Central memory CD8-positive, alpha-beta T cell (primary cell): ENCODE data around the gene FBXO38.

Source experiments
- ATAC-seq: fragments of 150-1000 bp; cut with Tn5 transposase; replicated peaks from 2 replicates; pipeline ENCODE4 v1.10.0; 2022; ENCODE audit warnings: mild to moderate bottlenecking, moderate FRiP score, moderate number of reproducible peaks; ENCODE audit not compliant: poor library complexity, severe bottlenecking; ENCODE audit errors: extremely low read depth
- DNase-seq, 2 donors: peaks; one replicate each; pipeline ENCODE4 v3.0.0; 2021; ENCODE audit warnings: low spot score in 2 of 2
- H3K27ac Mint-ChIP-seq: one replicate; pipeline ENCODE4 v1.8.0; 2022; ENCODE audit warnings: low read depth, mild to moderate bottlenecking, moderate library complexity, mixed read lengths
- H3K27me3 Mint-ChIP-seq: one replicate; pipeline ENCODE4 v1.8.0; 2022; ENCODE audit warnings: mixed read lengths
- H3K36me3 Mint-ChIP-seq: one replicate; pipeline ENCODE4 v1.8.0; 2022; ENCODE audit warnings: mild to moderate bottlenecking, moderate library complexity, mixed read lengths; ENCODE audit not compliant: insufficient read depth
- H3K4me1 Mint-ChIP-seq: one replicate; pipeline ENCODE4 v1.8.0; 2022; ENCODE audit warnings: mixed read lengths
- H3K4me3 Mint-ChIP-seq: one replicate; pipeline ENCODE4 v1.8.0; 2022; ENCODE audit warnings: mild to moderate bottlenecking, moderate library complexity, mixed read lengths
- H3K9me3 Mint-ChIP-seq: one replicate; pipeline ENCODE4 v1.8.0; 2022; ENCODE audit warnings: mixed read lengths

FBXO38 gene

GRCh38 chr5:148372893-148373292, 10.9 kb upstream of the FBXO38 start:
- no peaks in the 10 kb centered on the region for H3K9me3 Mint-ChIP-seq
- H3K27ac Mint-ChIP-seq = no peak overlapping the region
- no peaks in the 10 kb centered on the region for H3K4me1 Mint-ChIP-seq
- ATAC-seq (no peak), DNase-seq (no peak)
- H3K4me3 Mint-ChIP-seq = no peak overlapping the region
- H3K36me3 Mint-ChIP-seq = peaks cover 2% of the 10 kb centered on the region
- no peaks in the 10 kb centered on the region for H3K27me3 Mint-ChIP-seq

DNA sequence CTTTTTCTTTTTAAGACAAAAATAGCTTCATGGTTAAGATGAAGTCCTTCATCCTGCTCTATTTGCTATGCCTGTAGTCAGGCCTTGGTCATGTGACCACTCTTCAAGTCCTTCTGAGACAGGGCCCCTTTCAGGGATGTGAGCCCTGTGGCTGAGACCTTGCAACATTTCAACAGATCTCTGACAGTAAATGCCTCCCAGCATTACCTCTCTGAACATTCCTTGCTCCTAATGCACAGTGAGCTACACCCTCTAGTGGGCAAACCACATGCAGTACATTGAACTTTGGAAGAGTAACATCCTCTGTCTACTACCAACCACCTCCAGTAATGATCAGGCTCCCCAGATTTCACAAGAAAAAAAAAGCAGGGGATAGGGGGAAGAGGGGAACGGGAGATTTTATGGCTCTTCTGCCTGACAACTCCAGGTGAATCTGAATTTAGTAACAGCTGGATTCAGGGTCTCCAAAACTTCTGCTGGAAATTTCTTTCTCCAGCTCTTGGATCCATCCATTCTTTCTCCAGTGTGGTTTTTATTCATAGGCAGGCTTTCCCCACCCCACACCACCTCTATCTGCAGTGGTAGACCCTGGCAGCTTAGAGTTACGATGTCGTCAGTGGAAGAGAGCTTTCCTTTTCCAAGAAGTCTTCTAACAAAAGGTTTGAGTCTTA, 8.9 kb upstream of the FBXO38 start:
- no peaks in the 10 kb centered on the region for H3K36me3 Mint-ChIP-seq
- H3K27ac Mint-ChIP-seq = no peak overlapping the region
- peaks cover 4% of the 10 kb centered on the region for H3K9me3 Mint-ChIP-seq
- H3K27me3 Mint-ChIP-seq = no peaks in the 10 kb centered on the region
- ATAC-seq (no peak), DNase-seq (no peak)
- H3K4me1 Mint-ChIP-seq = no peaks in the 10 kb centered on the region
- H3K4me3 Mint-ChIP-seq = no peak overlapping the region

GRCh38 chr5:148376198-148376597, 7.6 kb upstream of the FBXO38 start:
- Mint-ChIP-seq H3K9me3 (peaks cover 4% of the 10 kb centered on the region), H3K4me3 (no peak overlapping the region), H3K4me1 (no peaks in the 10 kb centered on the region), H3K36me3 (no peaks in the 10 kb centered on the region), H3K27ac (no peak overlapping the region), H3K27me3 (no peaks in the 10 kb centered on the region)
- no peak for ATAC-seq
- no peak for DNase-seq

DNA sequence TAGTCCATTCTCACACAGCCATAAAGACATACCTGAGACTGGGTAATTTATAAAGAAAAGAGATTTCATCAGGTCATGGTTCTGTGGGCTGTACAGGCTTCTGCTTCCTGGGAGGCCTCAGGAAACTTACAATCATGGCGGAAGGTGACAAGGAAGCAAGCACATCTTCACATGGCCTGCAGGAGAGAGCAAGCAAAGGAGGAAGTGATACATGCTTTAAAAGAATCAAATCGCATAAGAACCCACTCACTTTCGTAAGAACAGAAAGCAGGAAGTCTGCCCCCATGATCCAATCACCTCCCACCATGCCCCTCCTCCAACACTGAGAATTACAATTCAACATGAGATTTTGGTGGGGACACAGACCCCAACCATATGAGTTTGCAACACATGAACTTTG, 5.1 kb upstream of the FBXO38 start:
- Mint-ChIP-seq H3K9me3 (peaks cover 4% of the 10 kb centered on the region), H3K4me1 (peaks cover 9% of the 10 kb centered on the region), H3K4me3 (no peak overlapping the region), H3K27me3 (no peaks in the 10 kb centered on the region), H3K36me3 (peaks cover 3% of the 10 kb centered on the region), H3K27ac (no peak overlapping the region)
- DNase-seq (no peak), ATAC-seq (no peak)

DNA sequence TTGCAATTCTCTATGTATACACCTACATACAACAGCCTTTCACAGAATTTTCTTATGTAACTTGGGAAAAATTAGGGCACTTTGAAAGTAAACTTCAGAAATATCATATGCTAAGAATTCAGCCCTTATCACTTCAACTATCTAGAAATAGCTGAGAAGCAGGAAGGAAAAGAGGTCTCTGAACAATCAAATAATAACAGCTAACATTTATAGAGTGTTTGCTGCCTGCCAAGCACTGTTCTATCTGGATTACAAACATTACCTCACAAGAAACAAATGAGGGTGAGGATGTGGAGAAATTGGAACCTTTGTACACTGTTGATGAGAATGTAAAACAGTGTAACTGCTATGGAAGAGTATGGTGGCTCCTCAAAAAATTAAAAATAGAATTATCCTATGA, 4.4 kb upstream of the FBXO38 start:
- ATAC-seq (no peak), DNase-seq (no peak)
- H3K27me3 Mint-ChIP-seq = no peaks in the 10 kb centered on the region
- H3K36me3 Mint-ChIP-seq = peaks cover 9% of the 10 kb centered on the region
- H3K4me1 Mint-ChIP-seq = peaks cover 16% of the 10 kb centered on the region
- no peak overlapping the region for H3K4me3 Mint-ChIP-seq
- H3K9me3 Mint-ChIP-seq = peaks cover 4% of the 10 kb centered on the region
- no peak overlapping the region for H3K27ac Mint-ChIP-seq

GRCh38 chr5:148381906-148382305, 1.9 kb upstream of the FBXO38 start:
- Mint-ChIP-seq H3K36me3 (peaks cover 17% of the 10 kb centered on the region), H3K9me3 (peaks cover 4% of the 10 kb centered on the region), H3K4me1 (peaks cover 35% of the 10 kb centered on the region), H3K27ac (no peak overlapping the region), H3K27me3 (no peaks in the 10 kb centered on the region), H3K4me3 (no peak overlapping the region)
- ATAC-seq (no peak), DNase-seq (no peak)

DNA sequence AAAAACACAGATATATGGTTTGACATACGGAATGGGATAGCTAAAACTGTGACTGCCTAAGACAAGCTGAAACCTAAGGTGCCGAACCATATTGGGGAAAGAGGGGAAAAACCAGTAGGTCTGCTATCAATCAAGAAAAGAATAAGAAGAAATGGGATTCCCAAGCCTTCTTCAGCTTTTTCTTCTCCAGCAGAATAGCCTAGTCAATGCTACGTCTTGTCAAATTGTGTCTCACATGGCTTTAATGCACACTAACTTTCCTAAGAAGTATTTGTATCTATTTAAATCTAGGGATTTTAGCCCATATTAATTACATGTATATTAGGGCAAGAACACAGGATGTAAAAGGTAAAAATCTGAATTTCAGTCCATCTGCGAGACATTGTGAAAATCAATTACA, 797 bp upstream of the FBXO38 start:
- Mint-ChIP-seq H3K36me3 (peaks cover 17% of the 10 kb centered on the region), H3K27me3 (no peaks in the 10 kb centered on the region), H3K4me3 (peak overlapping the region; percentile 82), H3K9me3 (peaks cover 4% of the 10 kb centered on the region), H3K4me1 (peaks cover 41% of the 10 kb centered on the region), H3K27ac (peak overlapping the region; percentile 95)
- ATAC-seq = no peak
- no peak for DNase-seq

DNA sequence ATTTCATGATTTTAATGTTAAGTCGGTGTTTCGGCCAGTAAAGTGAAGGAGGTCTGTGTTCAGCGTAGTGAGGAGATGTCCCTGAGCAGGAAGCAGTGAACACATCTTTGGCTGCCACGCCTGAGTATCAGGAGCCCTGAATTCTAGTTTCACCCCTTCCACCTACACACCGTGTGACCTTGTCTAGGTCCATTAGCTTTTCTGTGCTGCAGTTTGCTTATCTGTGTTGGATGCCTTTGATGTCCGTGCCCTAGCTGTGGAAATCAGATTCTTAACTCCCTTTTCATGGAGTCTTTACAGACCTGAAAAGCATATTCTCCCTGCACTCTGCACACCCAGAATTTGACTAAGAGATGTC, 601 bp downstream of the FBXO38 start:
- Mint-ChIP-seq H3K36me3 (peaks cover 20% of the 10 kb centered on the region), H3K27ac (peak overlapping the region; percentile 95), H3K9me3 (no peaks in the 10 kb centered on the region), H3K4me3 (peak overlapping the region; percentile 82), H3K4me1 (peaks cover 53% of the 10 kb centered on the region), H3K27me3 (no peaks in the 10 kb centered on the region)
- peak; percentile 18 for ATAC-seq
- no peak for DNase-seq

GRCh38 chr5:148385094-148385493, 1.3 kb downstream of the FBXO38 start:
- peaks cover 56% of the 10 kb centered on the region for H3K4me1 Mint-ChIP-seq
- no peaks in the 10 kb centered on the region for H3K9me3 Mint-ChIP-seq
- ATAC-seq (no peak), DNase-seq (no peak)
- peaks cover 21% of the 10 kb centered on the region for H3K36me3 Mint-ChIP-seq
- H3K27me3 Mint-ChIP-seq = no peaks in the 10 kb centered on the region
- H3K27ac Mint-ChIP-seq = peak overlapping the region; percentile 95
- H3K4me3 Mint-ChIP-seq = peak overlapping the region; percentile 82

DNA sequence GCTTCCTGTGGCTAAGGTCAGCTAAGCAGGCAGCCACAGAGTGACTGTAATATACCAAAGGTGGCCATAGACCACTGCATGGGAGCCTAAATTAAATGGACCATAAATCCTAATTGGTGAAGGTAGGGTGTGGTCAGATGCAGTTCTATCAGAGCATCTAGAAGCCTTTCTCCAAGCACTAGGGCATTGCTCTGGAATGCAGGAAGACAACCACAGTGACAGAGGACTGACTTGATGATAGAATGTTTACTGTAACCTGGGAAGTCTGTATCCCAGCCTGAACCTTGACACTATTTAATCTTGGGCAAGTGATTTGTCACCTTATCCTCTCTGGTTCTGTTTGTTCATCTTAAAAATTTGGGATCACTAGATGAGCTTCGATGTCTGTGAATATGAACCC, 2.3 kb downstream of the FBXO38 start:
- Mint-ChIP-seq H3K9me3 (no peaks in the 10 kb centered on the region), H3K4me1 (peaks cover 63% of the 10 kb centered on the region), H3K27ac (peak overlapping the region; percentile 95), H3K4me3 (peak overlapping the region; percentile 82), H3K36me3 (peaks cover 24% of the 10 kb centered on the region), H3K27me3 (no peaks in the 10 kb centered on the region)
- no peak for ATAC-seq
- DNase-seq = no peak

DNA sequence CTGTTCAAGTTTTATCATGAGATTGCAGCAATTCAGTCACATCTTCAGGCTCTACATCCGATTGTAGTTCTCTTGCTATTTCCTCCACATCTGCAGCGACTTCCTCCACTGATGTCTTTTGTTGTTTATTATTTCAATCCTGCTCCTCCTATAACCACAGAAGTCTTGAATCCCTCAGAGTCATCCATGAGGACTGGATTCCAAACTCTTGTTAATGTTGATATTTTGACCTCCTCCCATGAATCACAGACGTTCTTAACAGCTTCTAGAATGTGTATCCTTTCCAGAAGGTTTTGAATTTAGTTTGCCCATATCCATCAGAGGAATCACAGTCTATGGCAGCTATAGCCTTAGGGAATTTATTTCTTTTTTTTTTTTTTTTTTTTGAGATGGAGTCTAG, 3.6 kb downstream of the FBXO38 start:
- H3K27me3 Mint-ChIP-seq = no peaks in the 10 kb centered on the region
- peaks cover 73% of the 10 kb centered on the region for H3K4me1 Mint-ChIP-seq
- H3K9me3 Mint-ChIP-seq = no peaks in the 10 kb centered on the region
- H3K27ac Mint-ChIP-seq = no peak overlapping the region
- H3K4me3 Mint-ChIP-seq = peak overlapping the region; percentile 2
- DNase-seq (no peak), ATAC-seq (no peak)
- H3K36me3 Mint-ChIP-seq = peaks cover 24% of the 10 kb centered on the region

DNA sequence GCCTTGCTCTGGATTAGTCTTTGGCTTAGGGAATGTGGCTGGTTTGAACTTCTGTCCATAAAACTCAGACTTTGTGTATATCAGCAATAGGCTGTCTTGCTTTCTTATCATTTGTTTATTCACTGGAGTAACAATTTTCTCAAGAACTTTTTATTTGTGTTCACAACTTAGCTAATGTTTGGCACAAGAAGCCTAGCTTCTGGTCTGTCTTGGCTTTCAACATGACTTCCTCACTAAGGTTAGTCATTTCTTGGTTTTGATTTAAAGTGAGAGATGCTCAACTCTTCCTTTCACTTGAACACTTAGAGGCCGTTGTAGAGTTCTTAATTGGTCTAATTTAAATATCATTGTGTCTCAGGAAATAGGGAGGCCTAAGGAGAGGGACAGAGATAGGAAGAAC, 4.9 kb downstream of the FBXO38 start:
- Mint-ChIP-seq H3K4me1 (peaks cover 75% of the 10 kb centered on the region), H3K27me3 (no peaks in the 10 kb centered on the region), H3K36me3 (peaks cover 22% of the 10 kb centered on the region), H3K9me3 (no peaks in the 10 kb centered on the region), H3K4me3 (no peak overlapping the region), H3K27ac (peak overlapping the region; percentile 71)
- no peak for ATAC-seq
- no peak for DNase-seq

DNA sequence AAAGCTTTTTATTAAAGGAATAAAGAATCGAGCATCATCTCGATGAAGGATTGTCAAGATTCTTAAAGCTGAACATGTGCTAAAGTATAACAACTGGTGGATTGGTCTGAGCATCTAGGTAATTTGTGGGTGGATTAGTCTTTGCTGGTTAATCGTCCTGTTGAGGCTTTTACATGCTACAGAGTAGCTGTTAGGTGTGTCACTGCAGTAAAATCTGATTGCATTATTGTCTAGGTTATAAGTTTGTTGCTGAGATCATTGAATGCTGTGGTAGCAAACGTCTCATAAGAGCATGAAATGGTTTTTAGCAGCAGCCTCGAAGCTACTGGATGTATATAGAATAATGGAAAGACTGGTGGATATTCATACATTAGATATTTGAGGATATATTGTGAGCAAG, 7.2 kb downstream of the FBXO38 start:
- DNase-seq (no peak), ATAC-seq (no peak)
- peaks cover 62% of the 10 kb centered on the region for H3K4me1 Mint-ChIP-seq
- H3K9me3 Mint-ChIP-seq = no peaks in the 10 kb centered on the region
- no peak overlapping the region for H3K4me3 Mint-ChIP-seq
- H3K27ac Mint-ChIP-seq = peak overlapping the region; percentile 52
- peaks cover 19% of the 10 kb centered on the region for H3K36me3 Mint-ChIP-seq
- H3K27me3 Mint-ChIP-seq = no peaks in the 10 kb centered on the region
